Vagina (tissue), 2 donors: Measurements from ENCODE around the gene RAB40AL.

ENCODE experiments used
- POLR2AphosphoS5 ChIP-seq, 2 donors: sonication (generic); formaldehyde crosslinking; IDR thresholded peaks; one replicate each; pipeline ENCODE4 v1.9.0; 2017; ENCODE audit warnings: antibody characterized with exemption in 2 of 2, mild to moderate bottlenecking in 2 of 2, low read depth in 1 of 2; ENCODE audit not compliant: insufficient read depth in 1 of 2
- TF ChIP-seq, protein P1 (sequence below), 3 experiments: fragments of 450-650 bp in 2 of 3; fragments of 200-600 bp in 1 of 3; sonication (generic) in 1 of 3; IDR thresholded peaks; one replicate each; pipeline ENCODE4 v1.5.1; 2017 to 2019; ENCODE audit warnings: antibody characterized with exemption in 3 of 3, mild to moderate bottlenecking in 2 of 3, moderate library complexity in 2 of 3

DNA sequence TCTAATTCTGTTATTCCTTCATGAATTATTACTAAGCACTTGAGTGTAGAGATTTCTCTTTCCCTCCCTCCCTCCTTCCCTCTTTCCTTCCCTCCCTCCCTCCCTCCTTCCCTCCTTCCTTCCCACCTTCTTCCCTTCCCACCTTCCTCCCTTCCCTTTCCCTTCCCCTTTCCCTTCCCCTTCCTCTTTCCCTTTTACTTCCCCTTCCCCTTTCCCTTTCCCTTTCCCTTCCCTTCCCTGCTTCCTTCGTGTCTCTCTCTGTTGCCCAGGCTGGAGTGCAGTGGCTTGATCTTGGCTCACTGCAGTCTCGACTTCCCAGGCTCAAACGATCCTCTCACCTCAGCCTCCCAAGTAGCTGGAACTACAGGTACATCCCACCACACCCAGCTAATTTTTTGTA, 49.4 kb upstream of the RAB40AL start:
- TF ChIP-seq, protein P1, sequence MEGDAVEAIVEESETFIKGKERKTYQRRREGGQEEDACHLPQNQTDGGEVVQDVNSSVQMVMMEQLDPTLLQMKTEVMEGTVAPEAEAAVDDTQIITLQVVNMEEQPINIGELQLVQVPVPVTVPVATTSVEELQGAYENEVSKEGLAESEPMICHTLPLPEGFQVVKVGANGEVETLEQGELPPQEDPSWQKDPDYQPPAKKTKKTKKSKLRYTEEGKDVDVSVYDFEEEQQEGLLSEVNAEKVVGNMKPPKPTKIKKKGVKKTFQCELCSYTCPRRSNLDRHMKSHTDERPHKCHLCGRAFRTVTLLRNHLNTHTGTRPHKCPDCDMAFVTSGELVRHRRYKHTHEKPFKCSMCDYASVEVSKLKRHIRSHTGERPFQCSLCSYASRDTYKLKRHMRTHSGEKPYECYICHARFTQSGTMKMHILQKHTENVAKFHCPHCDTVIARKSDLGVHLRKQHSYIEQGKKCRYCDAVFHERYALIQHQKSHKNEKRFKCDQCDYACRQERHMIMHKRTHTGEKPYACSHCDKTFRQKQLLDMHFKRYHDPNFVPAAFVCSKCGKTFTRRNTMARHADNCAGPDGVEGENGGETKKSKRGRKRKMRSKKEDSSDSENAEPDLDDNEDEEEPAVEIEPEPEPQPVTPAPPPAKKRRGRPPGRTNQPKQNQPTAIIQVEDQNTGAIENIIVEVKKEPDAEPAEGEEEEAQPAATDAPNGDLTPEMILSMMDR (IDR thresholded peaks at IDR 0.05), result no peak
- no peak for TF ChIP-seq POLR2AphosphoS5 (IDR thresholded peaks at IDR 0.05; ENCODE audit: insufficient read depth in 1 of 2, low read depth in 1 of 2)
